IPS DF 6.9 (cell line): Measurements from ENCODE around the gene CYP3A5.
"Not testable (repeated sequence)": the region's sequence is repeated elsewhere in the genome, so short reads cannot be mapped to it uniquely, and the experiment has no call there.

Experiments used
- DNase-seq: peaks from one replicate; pipeline ENCODE4 v3.0.0-alpha.2; 2013; ENCODE audit warnings: low read depth, low spot score
- H3K27ac ChIP-seq: one replicate; pipeline ENCODE4 v1.5.1; 2013; ENCODE audit warnings: low read length, control low read depth
- H3K27me3 ChIP-seq: 2 replicates; pipeline ENCODE4 v1.6.1; 2013; ENCODE audit warnings: mild to moderate bottlenecking, low read length; ENCODE audit not compliant: control insufficient read depth, insufficient read depth
- H3K36me3 ChIP-seq: 2 replicates; pipeline ENCODE4 v1.6.1; 2013; ENCODE audit warnings: low read length; ENCODE audit not compliant: control insufficient read depth, insufficient read depth
- H3K4me1 ChIP-seq: 2 replicates; pipeline ENCODE4 v1.6.1; 2013; ENCODE audit warnings: low read length; ENCODE audit not compliant: control insufficient read depth, insufficient read depth
- H3K4me3 ChIP-seq: 2 replicates; pipeline ENCODE4 v1.5.1; 2013; ENCODE audit warnings: mild to moderate bottlenecking, low read length
- H3K9me3 ChIP-seq: 2 replicates; pipeline ENCODE4 v1.6.1; 2013; ENCODE audit warnings: low read length, inconsistent platforms; ENCODE audit not compliant: control insufficient read depth, insufficient read depth
- WGBS: extraction: QIAGEN DNeasy Blood & Tissue Kit; methylation state at CpG from one replicate; pipeline ENCODE4 v1.1.7; 2013; ENCODE audit warnings: mixed read lengths, missing lambda C conversion rate; ENCODE audit not compliant: insufficient read length, insufficient coverage; 5-methylcytosine and 5-hydroxymethylcytosine counted together

Gene CYP3A5

DNA sequence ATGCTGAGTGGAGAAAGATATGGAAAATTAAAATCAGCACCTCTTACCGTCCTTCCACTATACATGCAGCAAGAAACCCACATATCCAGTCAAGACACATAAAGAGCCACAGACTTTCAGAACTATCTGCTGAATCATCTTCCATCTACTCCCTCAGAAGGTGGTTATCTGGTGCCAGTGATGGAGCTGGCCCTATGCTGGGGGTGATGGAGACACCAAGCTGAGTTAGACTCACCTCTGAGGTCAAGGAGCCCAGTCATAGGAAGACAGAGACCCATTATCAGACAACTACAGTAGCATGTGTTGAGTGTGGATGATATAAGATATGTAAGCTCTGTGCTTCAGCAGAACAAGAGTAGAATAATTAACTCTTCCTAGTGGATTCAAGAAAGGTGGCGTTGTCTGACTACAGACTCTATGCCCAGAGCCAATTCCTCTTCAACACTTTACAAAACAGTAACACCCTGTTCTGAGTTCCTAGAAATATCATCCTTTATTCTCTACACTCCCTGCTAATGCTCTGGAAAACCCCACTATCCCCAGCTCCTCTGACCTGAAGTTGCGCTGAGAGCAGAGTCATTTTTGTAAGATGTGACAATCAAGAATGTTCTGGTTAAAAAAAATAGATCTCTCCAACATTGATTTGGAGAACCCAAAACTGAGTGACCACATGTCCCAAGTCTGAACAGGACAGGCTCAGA is 14.3 kb downstream of the CYP3A5 start:
- H3K4me1 ChIP-seq: no peaks in the 10 kb centered on the region

GRCh38 chr7:99657879-99658278 is 21.9 kb downstream of the CYP3A5 start:
- H3K4me1 ChIP-seq, H3K9me3 ChIP-seq, DNase-seq, H3K36me3 ChIP-seq, H3K27ac ChIP-seq, H3K4me3 ChIP-seq, H3K27me3 ChIP-seq: not testable (repeated sequence)
- no CpG with 5 or more reads among the region's 5 CpGs for WGBS

More for the DNA sequence above, 14.3 kb downstream of the CYP3A5 start:
- WGBS: no CpG with 5 or more reads among the region's 3 CpGs
- no peak for DNase-seq
- Histone ChIP-seq H3K36me3 (no peaks in the 10 kb centered on the region), H3K27me3 (no peaks in the 10 kb centered on the region), H3K27ac (no peak overlapping the region), H3K9me3 (no peaks in the 10 kb centered on the region), H3K4me3 (no peak overlapping the region)

- not testable (repeated sequence) for H3K36me3 ChIP-seq, H3K4me1 ChIP-seq, H3K9me3 ChIP-seq, DNase-seq, H3K4me3 ChIP-seq, H3K27me3 ChIP-seq, H3K27ac ChIP-seq
- no CpG with 5 or more reads among the region's 3 CpGs for WGBS
These were observed 25.2 kb downstream of the CYP3A5 start for GRCh38 chr7:99654626-99655025.

DNA sequence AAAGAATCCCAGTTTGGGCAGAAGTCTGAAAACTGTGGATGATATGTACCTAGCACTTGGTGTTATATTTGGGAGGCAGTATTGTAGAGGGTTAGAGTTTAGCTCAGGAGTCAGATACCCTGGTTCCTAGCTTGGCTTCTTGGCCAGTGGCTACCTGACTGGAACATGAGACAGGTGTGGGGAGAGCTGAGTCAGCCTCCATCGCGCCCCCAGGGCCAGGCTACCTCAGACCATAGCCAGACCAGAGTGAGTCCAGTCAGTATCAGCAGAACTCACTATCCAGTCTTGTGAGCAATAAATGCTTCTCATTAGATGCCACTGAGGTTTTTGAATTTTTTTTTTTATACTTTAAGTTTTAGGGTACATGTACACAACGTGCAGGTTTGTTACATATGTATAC is 26.0 kb downstream of the CYP3A5 start:
- H3K9me3 ChIP-seq: no peaks in the 10 kb centered on the region
- DNase-seq: no peak
- no peak overlapping the region for H3K4me3 ChIP-seq
- WGBS: no CpG with 5 or more reads among the region's 3 CpGs
- H3K27ac ChIP-seq: no peak overlapping the region
- no peaks in the 10 kb centered on the region for H3K36me3 ChIP-seq
- no peaks in the 10 kb centered on the region; the same call in 1 of the 2 replicates for H3K4me1 ChIP-seq
- H3K27me3 ChIP-seq: no peaks in the 10 kb centered on the region

DNA sequence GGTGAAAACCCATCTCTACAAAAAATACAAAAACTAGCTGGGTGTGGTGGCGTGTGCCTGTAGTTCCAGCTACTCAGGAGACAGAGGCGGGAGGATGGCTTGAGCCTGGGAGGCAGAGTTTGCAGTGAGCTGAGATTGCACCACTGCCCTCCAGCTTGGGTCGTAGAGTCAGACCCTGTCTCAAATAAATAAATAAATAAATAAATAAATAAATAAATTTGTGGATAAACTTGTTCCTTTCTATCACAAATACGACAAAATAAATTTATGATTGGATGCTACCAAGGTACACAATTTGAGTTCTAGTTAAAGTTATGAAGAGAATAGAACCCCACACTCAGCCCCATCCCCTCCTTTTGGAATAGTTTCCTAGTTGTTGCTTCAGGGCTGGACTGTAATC is 26.5 kb downstream of the CYP3A5 start:
- H3K27ac ChIP-seq, H3K4me1 ChIP-seq, H3K27me3 ChIP-seq, H3K9me3 ChIP-seq, H3K4me3 ChIP-seq, DNase-seq, H3K36me3 ChIP-seq: not testable (repeated sequence)
- no CpG with 5 or more reads among the region's 4 CpGs for WGBS

DNA sequence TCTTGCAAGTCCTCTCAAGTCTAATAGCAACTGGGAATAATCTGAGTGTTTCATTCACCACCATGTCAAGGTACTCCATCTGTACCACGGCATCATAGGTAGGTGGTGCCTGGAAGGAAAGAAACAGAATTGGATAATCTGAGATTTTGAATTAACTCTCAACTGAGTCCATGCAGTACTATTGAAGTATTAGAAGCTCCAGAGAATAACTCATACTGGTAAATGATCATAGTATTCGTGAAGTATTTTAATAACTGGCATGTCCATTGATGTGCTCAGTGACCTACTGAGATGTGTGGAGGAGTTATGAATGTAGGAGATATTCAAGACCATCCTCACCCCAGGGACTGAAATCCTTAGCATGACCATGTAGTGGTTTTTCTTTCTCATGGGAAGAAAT is 27.1 kb downstream of the CYP3A5 start:
- Histone ChIP-seq H3K4me3 (no peak overlapping the region), H3K27me3 (no peaks in the 10 kb centered on the region), H3K27ac (no peak overlapping the region), H3K36me3 (no peaks in the 10 kb centered on the region), H3K9me3 (no peaks in the 10 kb centered on the region), H3K4me1 (no peaks in the 10 kb centered on the region; the same call in 1 of the 2 replicates)
- no peak for DNase-seq
- WGBS: no CpG with 5 or more reads among the region's 2 CpGs

DNA sequence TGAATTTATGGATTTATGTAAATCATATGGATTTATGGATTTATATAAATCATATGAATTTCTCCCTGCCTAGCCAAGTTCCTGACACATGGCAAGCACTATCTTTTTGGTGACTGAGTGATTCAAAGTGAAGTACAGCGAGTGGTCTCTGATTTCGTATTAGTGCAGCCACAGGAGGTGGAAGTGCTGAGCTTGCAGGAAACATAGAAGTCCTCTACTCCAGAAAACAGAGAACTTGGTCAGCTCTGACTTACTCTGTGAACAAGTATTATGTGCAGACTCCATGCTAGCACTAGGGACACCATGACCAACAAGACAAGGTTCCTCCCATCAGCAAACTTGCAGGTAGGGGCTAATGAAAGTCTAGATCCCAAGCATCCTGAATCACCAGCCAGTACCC is 28.5 kb downstream of the CYP3A5 start:
- H3K27me3 ChIP-seq: no peaks in the 10 kb centered on the region
- H3K36me3 ChIP-seq: no peaks in the 10 kb centered on the region
- no peaks in the 10 kb centered on the region for H3K9me3 ChIP-seq
- no peak overlapping the region for H3K27ac ChIP-seq
- WGBS: no CpG with 5 or more reads among the region's 2 CpGs
- no peaks in the 10 kb centered on the region; the same call in 1 of the 2 replicates for H3K4me1 ChIP-seq
- no peak for DNase-seq
- H3K4me3 ChIP-seq: no peak overlapping the region

DNA sequence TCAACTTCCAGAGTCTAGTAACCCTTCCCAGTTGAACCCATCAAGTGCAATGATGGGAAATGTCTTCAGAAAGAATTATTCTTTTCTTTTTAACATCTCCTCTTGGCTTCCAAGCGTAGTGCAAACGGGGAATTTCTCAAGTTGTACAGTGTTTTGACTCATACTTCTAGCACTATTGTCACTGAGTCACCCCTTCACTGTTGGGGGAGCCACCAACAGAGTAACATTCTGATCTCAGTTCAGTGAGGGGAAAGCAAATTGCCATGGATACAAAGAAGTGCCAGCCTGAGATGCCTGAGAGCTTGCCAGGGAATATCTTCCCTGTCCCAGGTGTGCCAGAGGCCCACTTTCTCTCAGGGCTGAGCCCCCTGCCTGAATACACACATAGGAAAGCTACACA is 31.0 kb downstream of the CYP3A5 start:
- Histone ChIP-seq H3K4me3 (no peak overlapping the region), H3K4me1 (no peaks in the 10 kb centered on the region; the same call in 1 of the 2 replicates), H3K9me3 (no peaks in the 10 kb centered on the region), H3K27me3 (no peaks in the 10 kb centered on the region), H3K27ac (no peak overlapping the region), H3K36me3 (no peaks in the 10 kb centered on the region)
- DNase-seq: no peak
- no CpG with 5 or more reads among the region's 2 CpGs for WGBS

DNA sequence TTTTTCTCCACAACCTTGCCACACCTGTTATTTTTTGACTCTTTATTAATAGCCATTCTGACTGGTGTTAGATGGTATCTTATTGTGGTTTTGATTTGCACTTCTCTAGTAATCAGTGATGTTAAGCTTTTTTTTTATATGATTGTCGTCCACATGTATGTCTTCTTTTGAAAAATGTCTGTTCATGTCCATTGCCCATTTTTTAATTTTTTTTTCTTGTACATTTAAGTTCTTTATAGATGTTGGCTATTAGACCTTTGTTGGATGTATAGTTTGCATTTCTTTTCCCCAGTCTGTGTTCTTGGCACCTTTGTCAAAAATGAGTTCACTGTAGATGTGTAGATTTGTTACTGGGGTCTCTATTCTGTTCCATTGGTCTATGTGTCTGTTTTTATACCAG is 34.2 kb downstream of the CYP3A5 start:
- H3K36me3 ChIP-seq: no peaks in the 10 kb centered on the region; the same call in 1 of the 2 replicates
- no CpG with 5 or more reads among the region's 1 CpG for WGBS
- H3K27me3 ChIP-seq: no peaks in the 10 kb centered on the region
- H3K4me1 ChIP-seq: no peaks in the 10 kb centered on the region
- DNase-seq: no peak
- H3K4me3 ChIP-seq: no peak overlapping the region
- no peaks in the 10 kb centered on the region for H3K9me3 ChIP-seq
- H3K27ac ChIP-seq: no peak overlapping the region

DNA sequence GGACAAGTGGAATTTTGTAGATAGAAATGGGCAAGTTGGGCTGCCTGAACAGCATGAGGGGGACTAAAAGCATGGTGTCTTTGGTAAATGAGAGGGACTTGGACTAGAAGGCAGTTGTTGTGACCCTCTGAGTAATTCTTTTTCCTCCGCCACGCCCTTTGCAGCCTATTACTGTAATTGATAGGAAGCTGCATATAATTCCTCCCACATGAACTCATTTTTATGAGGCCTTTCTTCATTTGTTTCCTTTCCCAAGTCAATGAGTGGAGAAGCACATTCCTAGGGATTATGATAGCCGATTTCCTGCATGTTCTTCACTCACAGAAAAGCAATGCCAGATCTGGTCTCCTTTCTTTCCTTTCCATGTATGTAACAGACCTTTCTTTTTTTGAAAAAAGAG is 35.4 kb downstream of the CYP3A5 start:
- Histone ChIP-seq H3K27me3 (no peaks in the 10 kb centered on the region), H3K4me1 (no peaks in the 10 kb centered on the region), H3K4me3 (no peak overlapping the region), H3K9me3 (no peaks in the 10 kb centered on the region), H3K36me3 (no peaks in the 10 kb centered on the region; the same call in 1 of the 2 replicates), H3K27ac (no peak overlapping the region)
- WGBS: no CpG with 5 or more reads among the region's 3 CpGs
- DNase-seq: no peak

DNA sequence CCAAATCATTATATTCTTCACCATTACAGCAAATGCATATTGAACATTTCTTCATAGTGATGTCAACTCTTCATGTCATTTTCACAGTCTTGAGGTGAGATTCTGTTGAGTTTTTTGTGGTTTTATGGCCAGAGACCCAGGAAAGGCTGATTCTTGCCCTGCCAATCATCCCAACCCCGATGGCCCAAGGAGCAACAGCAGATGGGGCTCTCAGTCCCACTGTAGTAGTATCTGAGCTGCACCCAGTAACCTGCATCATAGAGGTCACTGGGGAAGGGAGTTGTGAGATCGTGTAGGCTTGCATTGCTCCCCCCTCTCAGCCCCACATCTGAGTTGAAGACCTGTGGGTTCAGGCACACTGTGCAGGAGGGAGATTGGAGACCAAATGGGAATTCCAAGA is 36.3 kb downstream of the CYP3A5 start:
- no peaks in the 10 kb centered on the region for H3K27me3 ChIP-seq
- DNase-seq: no peak
- peaks cover 2% of the 10 kb centered on the region; the same call in 1 of the 2 replicates for H3K4me1 ChIP-seq
- no CpG with 5 or more reads among the region's 2 CpGs for WGBS
- no peak overlapping the region for H3K27ac ChIP-seq
- no peak overlapping the region for H3K4me3 ChIP-seq
- H3K36me3 ChIP-seq: no peaks in the 10 kb centered on the region; the same call in 1 of the 2 replicates
- no peaks in the 10 kb centered on the region for H3K9me3 ChIP-seq
